Activated CD4-positive, alpha-beta T cell treated with anti-CD3 and anti-CD28 coated beads, Interleukin-2, amount 50 U/mL, for 48 hours (primary cell): ENCODE data around the gene UBAC1.
"Not testable (repeated sequence)": the region's sequence is repeated elsewhere in the genome, so short reads cannot be mapped to it uniquely, and the experiment has no call there.

Experiments
- DNase-seq, 2 experiments: peaks; one replicate each; pipeline ENCODE4 v3.0.0-alpha.2; 2020

UBAC1 gene

GRCh38 chr9:135933114-135933513 lies 28.1 kb downstream of the UBAC1 start:
- DNase-seq: no peak

GRCh38 chr9:135932656-135933055 lies 28.5 kb downstream of the UBAC1 start:
- no peak for DNase-seq

GRCh38 chr9:135931349-135931820 lies 29.8 kb downstream of the UBAC1 start:
- no peak for DNase-seq

DNA sequence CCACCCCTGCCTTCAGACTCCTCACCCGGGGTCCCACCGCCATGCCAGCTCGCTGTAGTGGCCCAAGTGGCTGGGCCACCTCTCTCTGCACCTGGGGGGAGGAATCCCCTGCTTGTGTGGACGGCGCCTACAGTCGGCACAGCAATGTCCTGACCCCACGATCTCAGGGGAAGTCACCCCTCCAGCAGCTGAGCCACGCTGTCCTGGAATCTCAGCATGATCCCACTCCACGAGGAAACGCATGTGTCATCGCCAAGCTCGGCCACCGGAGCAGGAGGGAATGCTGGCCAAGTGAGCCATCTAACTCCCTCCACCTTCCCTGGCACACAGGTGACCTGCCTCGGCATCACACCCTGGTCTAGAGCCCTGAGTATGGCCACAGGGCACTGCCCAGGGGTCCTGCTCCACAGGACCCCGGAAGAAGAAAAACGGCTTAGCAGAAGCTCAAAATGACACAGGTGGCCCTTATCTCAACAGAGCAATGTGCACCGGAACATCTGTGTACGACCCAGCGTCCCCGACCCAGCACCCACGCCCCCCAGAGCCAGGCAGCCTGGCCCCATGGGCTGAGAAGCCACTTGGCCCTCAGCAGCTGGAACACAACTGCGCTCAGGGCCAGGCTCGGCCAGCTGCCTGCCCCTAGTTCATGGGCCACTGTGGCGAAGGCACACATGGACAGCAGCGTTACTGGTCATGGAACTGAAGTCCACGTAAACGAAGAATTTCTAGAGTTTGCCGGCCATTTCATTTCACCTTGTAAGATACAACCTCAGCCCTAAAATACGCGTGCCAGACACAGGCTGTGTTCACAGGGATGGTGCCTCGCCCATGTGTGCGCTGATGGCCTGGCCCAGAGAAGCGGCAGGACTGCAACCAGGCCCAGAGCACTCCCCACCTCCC lies 30.5 kb downstream of the UBAC1 start:
- DNase-seq: no peak

- no peak for DNase-seq
Measured at GRCh38 chr9:135929656-135930445, 31.3 kb downstream of the UBAC1 start.

- no peak for DNase-seq
Measured at GRCh38 chr9:135928731-135929655, 32.2 kb downstream of the UBAC1 start.

DNA sequence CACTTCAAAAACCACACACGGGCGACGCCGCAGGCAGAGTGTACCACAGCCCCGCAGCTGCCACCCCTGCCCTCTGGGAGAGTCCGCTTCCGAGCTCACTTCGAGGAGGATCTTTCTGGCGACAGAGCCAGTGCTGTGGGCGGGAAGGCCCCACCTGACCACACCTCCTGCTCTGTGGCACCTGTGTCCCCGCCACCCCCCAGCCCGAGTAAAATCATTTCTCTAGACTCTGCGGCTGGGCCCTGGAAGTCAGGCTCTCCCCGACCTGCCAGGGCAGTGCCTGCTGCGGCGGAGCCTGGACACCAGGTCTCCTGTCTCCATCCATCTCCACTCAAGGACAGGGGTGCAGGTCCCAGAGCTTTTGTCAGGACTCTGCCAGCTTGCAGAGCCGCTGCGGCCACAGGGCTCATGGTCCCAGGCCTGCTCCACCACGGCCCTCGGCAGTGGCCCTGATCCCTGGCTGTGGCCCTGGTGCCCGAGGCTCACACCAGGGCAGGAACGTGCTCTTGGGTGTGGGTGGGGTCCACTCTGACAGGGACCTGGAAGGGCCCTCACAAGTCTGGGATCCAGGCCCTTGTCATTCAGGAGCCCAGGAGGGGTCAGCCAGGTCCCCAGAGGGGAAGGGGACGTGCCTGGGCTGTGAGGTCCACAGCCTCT lies 33.0 kb downstream of the UBAC1 start:
- no peak for DNase-seq

- DNase-seq: no peak
Measured at GRCh38 chr9:135927195-135928013, 33.8 kb downstream of the UBAC1 start.

DNA sequence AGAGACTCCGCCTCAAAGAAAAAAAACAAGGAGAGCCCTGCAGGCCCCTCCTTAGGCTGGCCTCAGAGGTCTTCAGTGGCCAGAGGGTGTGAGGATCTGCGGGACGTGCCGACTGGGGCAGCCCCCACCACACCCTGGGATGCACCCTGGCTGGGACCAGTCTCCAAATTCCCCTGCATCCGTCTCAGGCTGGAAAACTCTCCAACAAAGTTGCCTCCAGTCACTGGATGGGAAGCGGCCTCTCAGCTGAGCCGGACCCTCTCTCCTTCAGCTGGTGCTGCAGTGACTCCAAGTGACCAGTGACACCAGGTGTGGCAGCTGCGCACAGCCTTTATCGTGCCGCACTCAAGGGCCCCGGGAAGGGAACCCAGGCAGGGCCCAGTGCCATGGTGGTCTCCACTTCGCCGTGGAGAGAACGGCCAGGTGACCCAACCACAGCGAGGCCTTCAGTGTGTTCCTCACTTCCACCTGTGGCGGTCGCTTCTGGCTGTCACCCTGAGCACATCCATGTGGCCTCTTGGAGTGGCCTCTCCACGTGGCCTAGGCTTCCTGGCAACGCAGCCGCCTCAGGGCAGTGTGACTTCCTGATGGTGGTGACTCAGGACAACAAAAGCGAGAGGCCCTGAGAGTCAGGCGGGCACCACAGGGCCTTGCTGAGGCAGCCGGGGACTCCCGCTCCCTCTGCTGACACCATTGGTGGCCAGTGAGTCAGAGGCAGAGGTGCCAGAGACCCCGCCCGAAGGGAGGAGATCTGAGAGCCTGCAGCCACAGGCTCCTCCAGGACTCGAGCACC lies 34.6 kb downstream of the UBAC1 start:
- peak; percentile 87 to 91 for DNase-seq

DNA sequence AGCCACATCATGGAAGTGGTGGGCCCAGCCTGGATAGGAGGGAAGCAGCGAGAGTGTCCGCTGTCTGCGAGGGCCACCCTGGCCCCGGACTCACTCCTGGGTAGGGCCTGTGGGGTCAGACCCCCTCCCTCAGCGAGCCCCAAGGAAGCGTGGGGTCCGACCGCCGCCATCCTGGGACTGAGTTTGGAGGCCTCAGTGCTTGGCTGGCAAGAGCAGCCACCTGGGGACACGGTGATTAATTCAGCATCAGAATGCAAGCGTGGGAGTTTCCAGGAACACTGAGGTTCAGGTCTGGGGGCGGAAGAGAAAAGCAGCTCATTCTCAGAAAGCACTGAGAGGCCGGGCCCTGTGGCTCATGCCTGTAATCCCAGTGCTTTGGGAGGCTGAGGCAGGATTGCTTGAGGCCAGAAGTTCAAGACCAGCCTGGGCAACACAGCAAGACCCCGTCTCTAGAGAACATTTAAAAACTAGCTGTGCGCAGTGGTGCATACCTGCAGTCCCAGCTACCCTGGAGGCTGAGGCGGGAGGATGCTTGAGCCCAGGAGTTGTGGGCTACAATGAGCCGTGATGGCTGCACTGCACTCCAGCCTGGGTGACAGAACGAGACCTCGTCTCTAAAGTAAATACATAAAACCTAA lies 35.6 kb downstream of the UBAC1 start:
- peak; percentile 84 to 90 for DNase-seq

GRCh38 chr9:135924628-135925338 lies 36.4 kb downstream of the UBAC1 start:
- peak; percentile 27 to 42 for DNase-seq

DNA sequence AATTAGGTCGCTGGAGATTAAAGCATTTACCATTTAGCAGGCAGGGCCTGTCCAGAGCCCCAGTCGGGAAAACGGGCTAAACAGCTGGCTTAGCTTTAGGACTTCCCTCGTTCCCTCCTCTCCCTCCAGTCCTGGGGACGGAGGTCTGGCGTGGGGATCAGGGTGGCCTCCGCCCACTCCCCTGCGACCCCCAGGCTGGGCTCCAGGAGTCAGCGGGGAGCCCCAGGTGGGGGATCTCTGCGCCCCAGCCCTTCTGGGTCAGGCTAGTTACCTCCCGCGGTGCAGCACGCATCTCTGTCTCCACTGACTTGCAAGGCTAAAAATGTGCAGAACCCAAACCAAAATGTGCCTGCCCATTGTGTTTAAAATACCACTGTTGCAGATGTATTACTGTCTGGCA lies 37.7 kb downstream of the UBAC1 start:
- DNase-seq: no peak

- DNase-seq: no peak
Measured at GRCh38 chr9:135921749-135922310, 39.3 kb downstream of the UBAC1 start.

GRCh38 chr9:135920973-135921585 lies 40.1 kb downstream of the UBAC1 start:
- no peak for DNase-seq

GRCh38 chr9:135920256-135920930 lies 40.8 kb downstream of the UBAC1 start:
- DNase-seq: no peak

DNA sequence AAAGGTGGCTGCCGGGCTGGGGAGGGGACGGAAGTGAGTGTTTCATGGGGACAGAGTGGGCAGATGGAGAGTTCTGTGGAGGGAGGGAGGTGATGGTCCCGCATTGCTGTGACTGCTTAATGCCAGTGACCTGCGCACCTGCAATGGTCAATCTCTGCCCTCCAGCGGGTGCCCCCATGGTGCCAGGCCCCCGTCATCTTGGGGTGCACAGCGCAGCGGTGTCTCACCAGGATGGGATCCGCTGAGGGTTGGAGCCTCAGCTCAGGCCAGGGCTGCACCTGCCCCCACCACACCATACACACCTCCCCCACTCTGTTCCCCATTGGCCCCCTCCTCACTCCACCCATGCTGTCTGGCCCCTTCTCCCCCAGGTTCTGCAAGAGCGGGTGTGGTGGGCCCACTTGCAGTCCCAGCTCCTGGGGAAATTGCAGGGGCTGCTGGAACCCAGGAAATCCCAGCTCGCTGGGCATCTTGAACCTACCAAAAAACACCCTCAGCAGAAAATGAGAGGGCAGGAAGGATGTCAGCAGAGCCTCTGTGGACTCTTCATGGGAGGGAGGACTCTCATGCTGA lies 41.8 kb downstream of the UBAC1 start:
- DNase-seq: no peak

DNA sequence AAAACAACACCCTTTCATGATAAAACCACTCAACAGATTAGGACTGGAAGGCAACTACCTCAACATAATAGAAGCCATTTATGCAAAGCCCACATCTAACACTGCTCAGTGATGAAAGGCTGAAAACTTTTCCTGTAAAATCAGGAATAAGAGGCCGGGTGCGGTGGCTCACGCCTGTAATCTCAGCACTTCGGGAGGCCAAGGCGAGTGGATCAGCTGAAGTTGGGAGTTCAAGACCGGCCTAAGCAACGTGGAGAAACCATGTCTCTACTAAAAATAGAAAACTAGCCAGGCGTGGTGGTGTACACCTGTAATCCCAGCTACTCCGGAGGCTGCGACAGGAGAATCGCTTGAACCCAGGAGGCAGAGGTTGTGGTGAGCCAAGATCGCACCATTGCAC lies 44.9 kb downstream of the UBAC1 start:
- DNase-seq: not testable (repeated sequence)
